GM18909 (cell line): ENCODE data around the gene CPNE5.

ENCODE experiments used
- ATAC-seq: cut with Tn5 transposase; IDR thresholded peaks from one replicate; pipeline ENCODE4 v1.9.1; 2021; ENCODE audit warnings: mild to moderate bottlenecking; ENCODE audit not compliant: unreplicated experiment, poor library complexity

CPNE5 gene

DNA sequence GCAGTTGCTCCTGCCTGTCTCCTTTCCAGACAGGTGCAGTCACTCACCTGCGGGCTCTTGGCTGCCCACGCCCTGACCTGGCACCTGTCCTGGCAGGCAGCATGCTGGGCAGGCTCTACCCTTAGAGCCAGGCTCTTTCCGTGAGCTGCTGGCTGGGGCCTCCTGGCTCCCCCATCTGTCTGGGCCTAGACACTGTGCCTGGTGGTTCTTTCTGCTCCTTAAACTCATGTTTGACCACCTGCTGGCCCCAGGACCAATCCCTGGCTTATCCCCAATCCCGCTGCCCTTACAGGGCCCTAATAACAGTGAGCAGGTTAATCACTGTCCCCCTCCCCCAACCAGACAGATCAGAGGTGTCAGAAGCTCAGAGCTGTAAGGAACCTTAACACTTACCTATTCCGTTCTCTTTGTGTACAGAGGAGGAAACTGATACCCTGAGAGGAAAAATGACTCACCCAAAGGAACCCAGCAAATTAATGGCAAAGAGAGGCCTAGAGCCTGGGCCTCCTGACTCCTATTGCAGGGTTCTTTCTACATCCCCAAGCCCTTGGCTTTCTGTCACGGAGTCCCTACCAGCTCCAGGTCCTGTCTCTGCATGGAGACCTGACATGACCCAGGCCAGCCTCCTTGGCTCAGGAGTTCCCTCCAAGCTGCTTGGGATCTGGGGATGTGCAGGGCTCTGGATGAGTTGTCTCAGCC lies 86.9 kb downstream of the CPNE5 start:
- no peak for ATAC-seq

DNA sequence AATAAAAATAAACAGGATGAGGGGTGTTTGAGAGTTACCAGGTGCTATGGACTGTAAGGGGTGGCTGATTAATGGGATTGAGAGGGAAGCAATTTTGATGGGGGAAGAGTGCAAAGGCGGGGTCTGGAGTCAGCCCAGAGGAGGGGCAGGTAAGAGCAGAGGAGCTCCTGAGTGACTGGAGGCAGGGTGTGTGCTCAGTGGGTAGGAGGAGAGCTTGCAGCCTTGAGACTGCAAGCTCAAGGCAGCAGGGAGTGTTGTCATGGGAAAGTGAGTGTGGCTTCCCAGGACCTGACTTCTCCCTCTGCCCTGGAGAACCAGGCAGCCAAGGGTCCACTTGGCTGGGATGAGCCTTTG lies 87.4 kb downstream of the CPNE5 start:
- ATAC-seq = no peak

DNA sequence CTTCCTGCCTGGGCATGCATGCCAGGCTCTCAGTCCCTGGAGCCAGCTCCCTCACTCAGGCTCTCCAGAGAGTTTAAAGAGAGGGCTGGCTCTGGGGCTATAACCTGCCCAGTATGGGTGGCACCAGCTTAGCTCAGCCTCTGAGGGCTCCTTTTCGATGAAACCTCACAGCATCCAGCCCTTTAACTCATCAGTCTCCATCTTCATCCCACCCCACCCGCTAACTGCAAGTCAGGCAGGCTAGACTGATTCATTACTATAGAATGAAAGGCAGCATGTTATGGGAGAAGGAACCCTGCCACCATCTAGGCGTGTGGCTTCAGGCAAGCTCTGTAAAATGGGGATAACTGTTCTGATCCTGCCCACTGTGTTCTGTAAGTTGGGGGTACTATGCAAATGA lies 88.2 kb downstream of the CPNE5 start:
- ATAC-seq = no peak

DNA sequence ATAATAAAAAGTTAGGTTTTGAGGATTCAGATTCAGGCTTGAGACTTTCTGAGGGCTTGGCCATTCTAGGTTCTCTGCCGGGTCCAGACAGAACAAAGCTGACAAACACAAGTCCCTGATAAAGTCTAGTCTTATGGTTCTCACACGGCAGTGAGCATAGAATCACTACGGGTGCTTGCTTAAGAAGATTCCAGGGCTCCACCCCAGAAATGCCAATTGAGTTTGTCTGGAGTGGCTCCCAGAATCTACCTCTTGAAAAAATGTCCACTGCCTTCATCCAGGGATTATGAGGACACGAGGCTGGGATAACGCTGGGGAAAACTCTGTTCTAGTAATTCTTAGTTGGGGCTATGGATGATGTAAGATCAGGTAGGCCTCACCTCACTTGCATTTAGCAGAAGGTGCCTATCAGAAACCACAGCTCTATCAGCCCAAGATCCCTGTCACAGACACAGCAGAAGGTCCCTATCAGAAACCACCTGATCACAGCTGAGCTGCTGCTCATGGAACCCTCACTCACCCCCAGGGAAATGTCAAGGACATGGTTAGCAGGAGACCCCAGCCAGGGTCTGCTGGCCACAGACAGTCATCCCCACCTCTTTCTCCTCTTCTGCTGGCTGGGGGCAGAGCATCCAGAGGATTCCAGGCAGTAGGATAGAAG lies 89.3 kb downstream of the CPNE5 start:
- no peak for ATAC-seq

DNA sequence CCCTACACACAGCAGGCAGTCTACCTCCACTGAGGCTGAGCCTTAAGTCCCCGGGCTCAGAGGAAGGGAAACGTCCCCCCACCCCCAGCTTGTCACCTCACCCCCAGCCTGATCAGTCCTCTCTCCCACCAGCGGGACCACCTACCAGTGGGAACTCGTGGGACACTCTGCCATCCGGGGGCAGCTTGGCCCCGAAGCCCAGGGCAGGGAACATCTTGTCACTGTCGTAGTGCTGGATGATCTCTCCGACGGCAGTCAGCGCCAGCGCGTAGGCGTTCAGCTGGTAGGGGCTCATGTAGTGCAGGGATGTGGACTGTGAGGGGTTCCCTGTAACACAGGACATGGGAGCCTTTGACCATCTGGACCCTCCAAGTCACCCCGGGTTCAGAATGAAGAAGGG lies 93.0 kb downstream of the CPNE5 start:
- no peak for ATAC-seq

- ATAC-seq = no peak
These were observed 93.4 kb downstream of the CPNE5 start for GRCh38 chr6:36745836-36746235.

DNA sequence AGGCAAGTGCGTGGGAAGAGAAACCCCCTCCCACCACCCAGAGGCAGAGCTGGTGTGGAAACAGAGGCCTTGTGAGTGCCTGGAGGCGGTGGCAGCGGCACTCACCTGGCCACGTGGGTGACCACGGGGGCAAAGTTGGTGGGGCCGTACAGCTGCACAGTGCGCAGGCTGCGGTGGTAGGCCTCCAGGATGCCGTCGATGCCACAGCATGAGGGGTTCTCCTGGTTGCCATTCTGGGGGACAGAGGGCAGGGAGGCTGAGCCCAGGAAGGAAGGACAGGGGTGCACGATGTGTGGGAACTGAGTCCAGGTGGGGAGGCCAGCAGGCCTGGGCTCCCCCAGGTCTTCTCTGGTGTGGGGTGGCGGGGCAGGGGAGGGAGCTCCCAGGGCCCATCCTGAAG lies 94.0 kb downstream of the CPNE5 start:
- ATAC-seq = no peak

GRCh38 chr6:36744304-36744673 lies 95.0 kb downstream of the CPNE5 start:
- no peak for ATAC-seq

DNA sequence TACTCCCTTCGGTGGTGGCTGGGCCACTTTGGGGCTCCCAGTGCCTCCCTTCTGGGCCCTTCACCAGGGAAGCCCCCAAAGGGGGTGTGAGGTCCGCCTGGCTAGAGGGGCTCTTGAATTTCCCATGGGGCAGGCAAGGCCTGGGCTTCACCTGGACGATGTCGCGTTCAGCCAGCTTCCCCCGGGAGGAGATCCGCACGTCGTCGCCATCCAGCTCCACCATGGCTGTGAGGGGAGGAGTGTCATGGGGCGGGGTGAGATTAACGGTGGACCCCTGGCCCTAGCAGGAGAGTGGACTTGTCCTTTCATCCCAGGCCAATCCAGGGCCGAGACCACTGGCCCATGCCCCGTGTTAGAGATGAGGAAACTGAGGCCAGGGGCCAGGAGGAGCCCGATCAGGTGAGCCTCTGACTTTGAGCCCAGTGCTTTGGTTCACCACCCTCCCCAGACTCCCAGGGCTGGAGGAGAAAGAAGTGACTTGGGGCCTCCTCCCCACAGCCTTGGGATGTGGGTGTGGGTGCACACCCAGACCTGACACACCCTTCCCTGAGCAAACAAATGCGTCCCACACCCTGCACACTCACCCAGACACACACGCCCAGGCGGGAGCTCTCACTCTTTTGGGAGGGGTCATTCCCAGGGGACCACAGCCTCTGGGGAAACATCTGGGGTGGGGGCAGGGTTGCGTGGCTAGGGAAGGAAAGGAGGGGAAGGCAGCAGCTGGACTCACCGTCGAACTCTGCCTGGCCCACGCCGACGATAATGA lies 95.5 kb downstream of the CPNE5 start:
- ATAC-seq = no peak

GRCh38 chr6:36743032-36743431 lies 96.2 kb downstream of the CPNE5 start:
- ATAC-seq = no peak

DNA sequence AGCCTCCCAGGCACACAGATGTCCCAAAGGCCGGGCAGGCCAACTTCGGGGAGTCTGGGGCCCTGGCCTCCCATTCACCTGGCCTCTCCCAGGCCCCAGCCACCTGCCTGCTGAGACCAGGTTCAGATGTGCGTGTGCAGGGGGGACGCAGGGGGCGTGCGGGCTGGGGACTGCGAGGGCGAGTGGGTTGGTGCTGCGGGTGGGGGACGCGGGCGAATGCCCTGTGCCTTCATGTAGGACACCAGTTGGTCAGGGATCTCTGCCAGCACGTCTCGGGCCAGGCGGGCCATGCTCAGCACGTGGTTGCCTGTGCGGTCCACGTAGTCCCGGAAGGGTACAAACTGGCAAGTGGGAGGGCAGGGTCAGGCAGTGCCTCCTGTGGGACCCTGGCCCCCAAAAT lies 97.1 kb downstream of the CPNE5 start:
- ATAC-seq = no peak

- ATAC-seq = no peak
These were observed 98.4 kb downstream of the CPNE5 start for GRCh38 chr6:36740818-36741179.

DNA sequence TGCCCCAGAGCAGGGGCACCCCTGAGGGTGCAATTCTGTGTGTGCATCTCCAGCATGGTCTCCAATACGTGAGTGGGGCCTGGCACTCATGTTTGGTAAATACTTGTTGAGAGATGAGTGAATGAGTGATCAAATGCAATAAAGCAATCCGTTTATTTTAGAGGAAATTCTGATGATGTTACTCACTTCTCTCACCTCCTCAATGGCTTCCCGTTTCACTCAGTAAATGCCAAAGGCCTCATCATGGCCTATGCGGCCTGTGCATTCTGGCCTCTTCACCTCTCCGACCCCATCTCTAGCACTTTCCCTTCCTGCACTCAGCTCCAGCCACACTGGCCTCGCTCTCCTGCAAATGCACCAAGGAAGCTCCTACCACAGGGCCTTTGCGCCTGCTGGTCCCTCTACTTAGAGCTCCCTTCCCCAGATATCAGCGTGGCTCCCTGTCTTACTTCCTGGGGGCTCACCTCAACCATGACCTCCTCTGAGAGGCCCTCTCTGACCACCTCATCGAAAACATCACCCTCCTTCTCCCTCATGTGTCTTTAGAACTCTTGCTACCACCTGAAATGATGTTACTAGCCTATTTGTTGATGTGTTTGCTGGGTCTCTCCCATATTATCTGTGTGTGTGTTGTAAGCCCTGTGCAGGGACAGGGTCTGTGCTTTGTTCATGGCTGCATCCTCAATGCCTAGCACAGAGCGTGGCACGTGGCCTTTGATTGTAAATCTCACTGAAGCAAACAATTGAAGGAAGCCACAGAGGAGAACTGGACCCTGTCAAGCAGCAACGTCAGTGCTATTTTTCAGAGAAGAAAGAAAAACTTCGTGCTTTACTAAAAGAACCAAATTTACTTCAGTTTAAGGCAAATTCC lies 99.1 kb downstream of the CPNE5 start:
- ATAC-seq = no peak

GRCh38 chr6:36738108-36738507 lies 101.1 kb downstream of the CPNE5 start:
- no peak for ATAC-seq

- no peak for ATAC-seq
These were observed 102.0 kb downstream of the CPNE5 start for GRCh38 chr6:36737043-36737785.

DNA sequence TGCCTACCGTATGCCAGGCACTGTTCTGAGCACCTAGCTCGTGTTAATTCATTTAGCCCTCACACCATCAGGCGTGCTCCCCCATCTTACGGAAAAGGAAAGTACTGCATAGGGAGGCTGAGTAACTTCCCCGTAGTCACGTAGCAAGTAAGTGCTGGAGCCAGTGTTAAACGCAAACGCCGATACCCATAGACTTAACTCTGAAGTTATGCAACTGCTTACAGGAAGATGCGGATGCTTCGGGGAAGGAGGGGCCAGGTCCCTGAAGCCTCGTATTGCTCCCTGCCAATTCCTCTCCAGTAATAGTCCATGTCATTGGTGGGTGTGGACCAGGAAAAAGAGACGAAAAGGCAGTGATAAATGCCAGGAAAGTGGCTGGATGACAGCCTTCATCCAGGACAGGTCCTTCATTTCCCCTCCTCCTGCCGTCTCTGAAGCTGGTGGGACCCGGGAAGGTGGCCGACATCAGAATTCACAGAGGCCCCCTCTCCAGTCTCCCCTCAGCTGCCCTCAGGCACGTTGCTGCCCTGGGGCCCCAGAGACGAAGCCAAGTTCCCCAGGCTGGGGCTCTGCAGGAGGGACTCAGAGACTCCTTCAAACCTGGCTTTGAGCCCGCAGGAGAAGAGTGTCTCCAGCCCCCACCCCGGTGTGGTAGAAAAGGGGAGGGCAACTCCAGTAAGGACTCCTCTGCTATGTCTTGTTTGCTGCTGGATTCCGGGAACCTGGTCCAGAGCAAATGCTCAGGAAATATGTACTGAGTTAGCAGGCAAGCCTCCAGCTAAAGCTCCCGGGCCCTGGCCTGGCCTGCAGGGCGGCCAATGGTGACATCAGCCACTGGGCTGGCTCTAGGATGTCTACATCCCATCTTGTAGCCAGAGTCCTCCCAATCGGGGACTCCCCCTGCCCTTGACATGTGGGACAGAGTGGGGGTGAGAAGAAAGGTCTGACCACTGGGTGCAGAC lies 103.9 kb downstream of the CPNE5 start:
- ATAC-seq = no peak

DNA sequence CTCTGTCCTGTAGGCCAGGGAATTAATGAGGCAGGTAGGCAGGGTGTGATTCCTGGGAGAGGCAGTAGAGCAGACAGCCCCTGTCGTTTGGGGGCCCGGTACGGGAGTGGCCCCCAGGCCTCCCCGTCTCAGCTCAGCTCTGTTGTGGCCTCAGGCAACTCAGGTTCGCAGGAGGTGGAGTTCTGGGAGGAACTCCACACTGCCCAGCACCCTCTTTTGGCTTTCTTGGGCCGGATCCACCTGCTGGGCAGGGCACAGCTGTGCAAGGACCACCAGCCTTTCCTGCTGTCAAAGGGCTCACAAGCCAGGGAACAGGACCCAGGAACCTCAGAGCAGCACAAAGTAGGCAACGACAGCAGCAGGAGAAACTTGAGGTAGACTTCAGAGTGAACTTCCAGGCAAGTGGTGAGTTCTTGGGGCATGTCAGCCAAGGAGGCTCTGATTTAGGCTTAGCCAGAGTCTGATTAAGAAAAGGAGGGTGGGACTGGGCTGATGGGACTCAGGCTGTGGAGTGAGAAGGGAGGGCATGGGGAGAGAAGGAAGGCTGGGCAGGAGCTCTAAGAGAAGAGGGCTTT lies 104.7 kb downstream of the CPNE5 start:
- no peak for ATAC-seq

DNA sequence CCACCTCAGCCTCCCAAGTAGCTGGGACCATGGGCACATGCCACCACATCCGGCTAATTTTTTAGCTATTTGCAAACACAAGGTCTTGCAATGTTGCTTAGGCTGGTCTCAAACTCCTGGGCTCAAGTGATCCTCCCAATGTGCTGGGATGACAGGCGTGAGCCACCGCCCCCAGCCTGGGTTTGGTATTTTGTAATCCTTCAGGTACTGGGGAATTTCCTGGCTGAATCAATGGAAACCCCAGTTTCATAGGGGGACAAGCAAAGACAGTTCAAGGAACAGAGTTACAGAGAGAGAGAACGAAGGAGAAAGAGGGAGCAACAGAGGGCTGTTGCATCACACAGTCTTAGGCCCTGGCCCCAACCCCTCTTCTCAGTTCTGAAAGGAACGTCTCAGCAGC lies 105.9 kb downstream of the CPNE5 start:
- ATAC-seq = no peak
